Loucy (cell line): ENCODE results near the gene RNF125.

ENCODE experiments used
- CTCF ChIP-seq: fragments of 200-600 bp; sonication (generic); conservative IDR thresholded peaks from 2 replicates; pipeline ENCODE4 v1.5.1; 2014; ENCODE audit warnings: mild to moderate bottlenecking, antibody characterized with exemption, low read length
- EZH2phosphoT487 ChIP-seq: fragments of 200-600 bp; IDR thresholded peaks from 2 replicates; pipeline ENCODE4 v1.6.1; 2018; ENCODE audit warnings: antibody characterized with exemption, mild to moderate bottlenecking, moderate library complexity, borderline replicate concordance

GRCh38 chr18:32095900-32096229 lies 77.2 kb downstream of the RNF125 start:
- no peak for TF ChIP-seq CTCF
- TF ChIP-seq EZH2phosphoT487: no peak
